ENCODE measurements around the gene UGGT1. TPM values are rescaled to one million over a fixed set of nuclear protein-coding genes. Genes with fewer than 3 reads are reported as not detected.

UGGT1 gene
- total and polyA plus RNA-seq, 2 experiments from 2014 or later, result 11.5 to 65.0 TPM

DNA sequence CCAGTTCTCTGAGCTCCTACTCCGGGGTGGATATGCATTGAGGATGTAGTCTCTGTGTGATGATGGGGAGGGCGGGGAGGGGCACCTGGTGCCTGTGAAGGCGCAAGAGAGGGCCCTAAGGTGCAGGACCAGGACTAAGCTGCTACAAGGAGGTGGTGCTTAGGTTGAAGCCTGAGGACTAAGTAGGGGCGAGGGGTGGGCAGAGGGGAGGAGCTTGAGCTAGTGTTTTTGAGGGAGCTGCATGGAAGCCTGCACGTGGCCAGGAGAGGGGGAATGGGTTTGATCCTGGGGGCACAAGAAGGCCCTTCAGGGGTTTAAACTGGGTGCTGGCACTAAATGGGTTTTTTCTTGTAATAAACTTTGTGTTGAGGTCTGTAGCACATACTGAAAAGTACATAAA, 105.0 kb downstream of the UGGT1 start (continued):
- TF ChIP-seq, protein P1, sequence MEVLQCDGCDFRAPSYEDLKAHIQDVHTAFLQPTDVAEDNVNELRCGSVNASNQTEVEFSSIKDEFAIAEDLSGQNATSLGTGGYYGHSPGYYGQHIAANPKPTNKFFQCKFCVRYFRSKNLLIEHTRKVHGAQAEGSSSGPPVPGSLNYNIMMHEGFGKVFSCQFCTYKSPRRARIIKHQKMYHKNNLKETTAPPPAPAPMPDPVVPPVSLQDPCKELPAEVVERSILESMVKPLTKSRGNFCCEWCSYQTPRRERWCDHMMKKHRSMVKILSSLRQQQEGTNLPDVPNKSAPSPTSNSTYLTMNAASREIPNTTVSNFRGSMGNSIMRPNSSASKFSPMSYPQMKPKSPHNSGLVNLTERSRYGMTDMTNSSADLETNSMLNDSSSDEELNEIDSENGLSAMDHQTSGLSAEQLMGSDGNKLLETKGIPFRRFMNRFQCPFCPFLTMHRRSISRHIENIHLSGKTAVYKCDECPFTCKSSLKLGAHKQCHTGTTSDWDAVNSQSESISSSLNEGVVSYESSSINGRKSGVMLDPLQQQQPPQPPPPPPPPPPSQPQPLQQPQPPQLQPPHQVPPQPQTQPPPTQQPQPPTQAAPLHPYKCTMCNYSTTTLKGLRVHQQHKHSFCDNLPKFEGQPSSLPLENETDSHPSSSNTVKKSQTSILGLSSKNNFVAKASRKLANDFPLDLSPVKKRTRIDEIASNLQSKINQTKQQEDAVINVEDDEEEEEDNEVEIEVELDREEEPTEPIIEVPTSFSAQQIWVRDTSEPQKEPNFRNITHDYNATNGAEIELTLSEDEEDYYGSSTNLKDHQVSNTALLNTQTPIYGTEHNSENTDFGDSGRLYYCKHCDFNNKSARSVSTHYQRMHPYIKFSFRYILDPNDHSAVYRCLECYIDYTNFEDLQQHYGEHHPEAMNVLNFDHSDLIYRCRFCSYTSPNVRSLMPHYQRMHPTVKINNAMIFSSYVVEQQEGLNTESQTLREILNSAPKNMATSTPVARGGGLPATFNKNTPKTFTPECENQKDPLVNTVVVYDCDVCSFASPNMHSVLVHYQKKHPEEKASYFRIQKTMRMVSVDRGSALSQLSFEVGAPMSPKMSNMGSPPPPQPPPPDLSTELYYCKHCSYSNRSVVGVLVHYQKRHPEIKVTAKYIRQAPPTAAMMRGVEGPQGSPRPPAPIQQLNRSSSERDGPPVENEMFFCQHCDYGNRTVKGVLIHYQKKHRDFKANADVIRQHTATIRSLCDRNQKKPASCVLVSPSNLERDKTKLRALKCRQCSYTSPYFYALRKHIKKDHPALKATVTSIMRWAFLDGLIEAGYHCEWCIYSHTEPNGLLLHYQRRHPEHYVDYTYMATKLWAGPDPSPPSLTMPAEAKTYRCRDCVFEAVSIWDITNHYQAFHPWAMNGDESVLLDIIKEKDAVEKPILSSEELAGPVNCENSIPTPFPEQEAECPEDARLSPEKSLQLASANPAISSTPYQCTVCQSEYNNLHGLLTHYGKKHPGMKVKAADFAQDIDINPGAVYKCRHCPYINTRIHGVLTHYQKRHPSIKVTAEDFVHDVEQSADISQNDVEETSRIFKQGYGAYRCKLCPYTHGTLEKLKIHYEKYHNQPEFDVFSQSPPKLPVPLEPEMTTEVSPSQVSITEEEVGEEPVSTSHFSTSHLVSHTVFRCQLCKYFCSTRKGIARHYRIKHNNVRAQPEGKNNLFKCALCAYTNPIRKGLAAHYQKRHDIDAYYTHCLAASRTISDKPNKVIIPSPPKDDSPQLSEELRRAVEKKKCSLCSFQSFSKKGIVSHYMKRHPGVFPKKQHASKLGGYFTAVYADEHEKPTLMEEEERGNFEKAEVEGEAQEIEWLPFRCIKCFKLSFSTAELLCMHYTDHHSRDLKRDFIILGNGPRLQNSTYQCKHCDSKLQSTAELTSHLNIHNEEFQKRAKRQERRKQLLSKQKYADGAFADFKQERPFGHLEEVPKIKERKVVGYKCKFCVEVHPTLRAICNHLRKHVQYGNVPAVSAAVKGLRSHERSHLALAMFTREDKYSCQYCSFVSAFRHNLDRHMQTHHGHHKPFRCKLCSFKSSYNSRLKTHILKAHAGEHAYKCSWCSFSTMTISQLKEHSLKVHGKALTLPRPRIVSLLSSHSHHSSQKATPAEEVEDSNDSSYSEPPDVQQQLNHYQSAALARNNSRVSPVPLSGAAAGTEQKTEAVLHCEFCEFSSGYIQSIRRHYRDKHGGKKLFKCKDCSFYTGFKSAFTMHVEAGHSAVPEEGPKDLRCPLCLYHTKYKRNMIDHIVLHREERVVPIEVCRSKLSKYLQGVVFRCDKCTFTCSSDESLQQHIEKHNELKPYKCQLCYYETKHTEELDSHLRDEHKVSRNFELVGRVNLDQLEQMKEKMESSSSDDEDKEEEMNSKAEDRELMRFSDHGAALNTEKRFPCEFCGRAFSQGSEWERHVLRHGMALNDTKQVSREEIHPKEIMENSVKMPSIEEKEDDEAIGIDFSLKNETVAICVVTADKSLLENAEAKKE (CRISPR knock-in tag; IDR thresholded peaks at IDR 0.05), result no peak

DNA sequence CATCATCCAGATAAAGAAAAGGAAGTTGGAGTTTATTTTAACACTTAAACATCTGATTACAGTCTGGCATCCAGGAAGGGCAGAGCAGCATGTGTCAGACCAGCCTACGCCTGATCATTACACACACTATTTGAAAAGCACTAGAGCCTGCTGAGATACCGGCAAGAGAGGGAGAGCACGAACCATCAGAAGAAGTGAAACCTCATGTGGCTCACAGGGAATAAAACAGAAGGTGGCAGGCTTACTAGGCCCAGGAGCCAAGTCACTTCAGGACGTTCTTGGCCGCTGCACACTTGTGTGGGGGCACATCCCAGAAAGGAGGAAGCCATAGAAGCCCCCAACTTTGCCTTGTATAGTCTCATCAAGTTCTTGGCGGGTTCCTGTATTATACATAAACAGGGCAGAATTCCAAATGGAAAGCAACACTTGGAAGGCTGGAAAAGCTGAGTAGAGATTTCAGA, 105.5 kb downstream of the UGGT1 start:
- Mint-ChIP-seq H3K27ac (no peak overlapping the region), H3K36me3 (ENCODE audit: low read depth) (peaks cover 4% of the 10 kb centered on the region; the same call in 1 of the 3 replicates), H3K27me3 (ENCODE audit: insufficient read depth, low read depth, poor library complexity) (peaks cover 2% of the 10 kb centered on the region), H3K4me3 (no peak overlapping the region), H3K9me3 (no peaks in the 10 kb centered on the region), H3K4me1 (peaks cover 11% of the 10 kb centered on the region; the same call in 2 of the 3 replicates)
- ATAC-seq (no peak; the same call in 2 of the 3 replicates), DNase-seq (ENCODE audit: low spot score) (no peak)
- Histone ChIP-seq H3K27me3 (ENCODE audit: insufficient read depth) (no peaks in the 10 kb centered on the region), H3K36me3 (ENCODE audit: insufficient read depth) (no peaks in the 10 kb centered on the region; the same call in 1 of the 2 replicates), H3K4me2 (no peak overlapping the region), H3K9me2 (ENCODE audit: insufficient read depth) (no peaks in the 10 kb centered on the region), H3K4me1 (ENCODE audit: insufficient read depth) (peaks cover 6% of the 10 kb centered on the region; the same call in 1 of the 2 replicates), H3K27ac (ENCODE audit: low read depth) (no peak overlapping the region), H4K20me1 (replicated peaks; ENCODE audit: insufficient read depth) (no peaks in the 10 kb centered on the region), H2AFZ (no peak overlapping the region), H3K4me3 (no peak overlapping the region), H3F3A (replicated peaks; ENCODE audit: low read depth) (no peaks in the 10 kb centered on the region), H3K79me2 (replicated peaks; ENCODE audit: insufficient read depth) (no peaks in the 10 kb centered on the region)
- TF ChIP-seq JUNB (IDR thresholded peaks at IDR 0.05; ENCODE audit: unreplicated experiment) (no peak), CREB1 (CRISPR knock-in tag; IDR thresholded peaks at IDR 0.05; ENCODE audit: low read depth) (no peak), EZH2phosphoT487 (IDR thresholded peaks at IDR 0.05; ENCODE audit: unreplicated experiment) (no peak), POLR2AphosphoS5 (IDR thresholded peaks at IDR 0.05; ENCODE audit: low read depth) (no peak), ZNF114 (CRISPR knock-in tag; IDR thresholded peaks at IDR 0.05) (no peak), EZH2 (IDR thresholded peaks at IDR 0.05; ENCODE audit: low read depth, unreplicated experiment) (no peak), NANOG (IDR thresholded peaks at IDR 0.05; ENCODE audit: borderline replicate concordance) (no peak)
- TF ChIP-seq, protein P1 (CRISPR knock-in tag; IDR thresholded peaks at IDR 0.05), result no peak
- TF ChIP-seq, protein P2, sequence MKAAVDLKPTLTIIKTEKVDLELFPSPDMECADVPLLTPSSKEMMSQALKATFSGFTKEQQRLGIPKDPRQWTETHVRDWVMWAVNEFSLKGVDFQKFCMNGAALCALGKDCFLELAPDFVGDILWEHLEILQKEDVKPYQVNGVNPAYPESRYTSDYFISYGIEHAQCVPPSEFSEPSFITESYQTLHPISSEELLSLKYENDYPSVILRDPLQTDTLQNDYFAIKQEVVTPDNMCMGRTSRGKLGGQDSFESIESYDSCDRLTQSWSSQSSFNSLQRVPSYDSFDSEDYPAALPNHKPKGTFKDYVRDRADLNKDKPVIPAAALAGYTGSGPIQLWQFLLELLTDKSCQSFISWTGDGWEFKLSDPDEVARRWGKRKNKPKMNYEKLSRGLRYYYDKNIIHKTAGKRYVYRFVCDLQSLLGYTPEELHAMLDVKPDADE (IDR thresholded peaks at IDR 0.05), result no peak
